ENCODE measurements around the gene ACADVL.

Gene ACADVL

GRCh38 chr17:7217113-7217987, 2.4 kb upstream of the ACADVL start:
- no peak for DNase-seq

GRCh38 chr17:7218166-7218565, 1.6 kb upstream of the ACADVL start:
- DNase-seq: no peak

GRCh38 chr17:7218758-7219157, 980 bp upstream of the ACADVL start:
- DNase-seq: no peak

GRCh38 chr17:7219229-7219811, 418 bp upstream of the ACADVL start:
- no peak for DNase-seq

DNA sequence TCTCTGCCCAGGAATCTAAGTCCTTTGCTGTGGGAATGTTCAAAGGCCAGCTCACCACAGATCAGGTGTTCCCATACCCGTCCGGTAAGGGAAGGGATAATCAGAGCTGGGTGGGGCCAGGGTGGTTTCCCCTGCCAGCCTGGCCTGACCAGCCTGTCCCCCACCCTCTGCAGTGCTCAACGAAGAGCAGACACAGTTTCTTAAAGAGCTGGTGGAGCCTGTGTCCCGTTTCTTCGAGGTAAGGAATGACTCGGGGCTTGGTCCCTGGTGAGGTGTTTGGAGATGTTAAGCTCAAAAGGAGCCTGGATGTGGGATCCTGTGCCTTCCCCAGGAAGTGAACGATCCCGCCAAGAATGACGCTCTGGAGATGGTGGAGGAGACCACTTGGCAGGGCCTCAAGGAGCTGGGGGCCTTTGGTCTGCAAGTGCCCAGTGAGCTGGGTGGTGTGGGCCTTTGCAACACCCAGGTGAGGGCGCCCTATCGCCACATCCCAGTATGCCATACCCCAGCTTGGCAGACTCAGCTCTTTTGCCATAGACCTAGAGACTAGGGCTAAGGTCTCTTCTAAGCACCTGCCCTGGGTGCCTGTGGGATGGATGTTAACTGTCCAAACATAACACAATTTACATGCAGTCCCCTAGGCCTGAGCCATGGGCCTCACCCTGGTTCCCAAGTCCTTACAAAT, 997 bp downstream of the ACADVL start:
- peak; percentile 47 for DNase-seq

GRCh38 chr17:7221278-7222092, 1.7 kb downstream of the ACADVL start:
- no peak for DNase-seq

GRCh38 chr17:7222093-7222971, 2.6 kb downstream of the ACADVL start:
- no peak for DNase-seq

GRCh38 chr17:7222972-7223292, 3.2 kb downstream of the ACADVL start:
- no peak for DNase-seq

DNA sequence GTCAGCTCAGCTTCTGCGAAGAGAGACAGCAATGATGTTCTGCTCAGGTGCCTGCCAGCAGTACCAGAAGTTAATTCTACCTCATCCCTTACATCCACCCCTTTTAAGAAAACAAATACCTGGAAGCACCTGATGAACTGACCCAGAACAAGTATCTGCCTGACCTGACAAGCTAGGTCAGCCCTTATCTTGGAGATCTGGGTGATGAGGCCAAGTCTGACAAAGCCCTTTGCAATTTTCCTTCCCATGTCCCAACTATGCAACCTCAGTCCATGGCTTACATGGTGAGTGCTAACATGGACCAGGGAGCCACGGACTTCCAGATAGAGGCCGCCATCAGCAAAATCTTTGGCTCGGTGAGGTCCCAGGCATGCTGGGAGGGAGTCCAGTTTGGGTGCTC, 3.6 kb downstream of the ACADVL start:
- no peak for DNase-seq

- no peak for DNase-seq
These were observed 4.4 kb downstream of the ACADVL start for GRCh38 chr17:7224110-7224509.

DNA sequence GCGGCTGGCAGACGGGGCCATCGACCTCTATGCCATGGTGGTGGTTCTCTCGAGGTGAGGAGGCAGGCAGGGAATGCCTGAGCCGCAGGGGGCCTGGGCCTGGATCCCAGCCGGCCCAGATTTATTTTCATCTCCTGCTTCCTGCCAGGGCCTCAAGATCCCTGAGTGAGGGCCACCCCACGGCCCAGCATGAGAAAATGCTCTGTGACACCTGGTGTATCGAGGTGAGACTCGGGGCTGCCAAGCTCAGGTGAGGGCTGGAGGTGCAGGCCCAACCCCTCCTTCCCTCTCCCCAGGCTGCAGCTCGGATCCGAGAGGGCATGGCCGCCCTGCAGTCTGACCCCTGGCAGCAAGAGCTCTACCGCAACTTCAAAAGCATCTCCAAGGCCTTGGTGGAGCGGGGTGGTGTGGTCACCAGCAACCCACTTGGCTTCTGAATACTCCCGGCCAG, 4.9 kb downstream of the ACADVL start:
- no peak for DNase-seq

DNA sequence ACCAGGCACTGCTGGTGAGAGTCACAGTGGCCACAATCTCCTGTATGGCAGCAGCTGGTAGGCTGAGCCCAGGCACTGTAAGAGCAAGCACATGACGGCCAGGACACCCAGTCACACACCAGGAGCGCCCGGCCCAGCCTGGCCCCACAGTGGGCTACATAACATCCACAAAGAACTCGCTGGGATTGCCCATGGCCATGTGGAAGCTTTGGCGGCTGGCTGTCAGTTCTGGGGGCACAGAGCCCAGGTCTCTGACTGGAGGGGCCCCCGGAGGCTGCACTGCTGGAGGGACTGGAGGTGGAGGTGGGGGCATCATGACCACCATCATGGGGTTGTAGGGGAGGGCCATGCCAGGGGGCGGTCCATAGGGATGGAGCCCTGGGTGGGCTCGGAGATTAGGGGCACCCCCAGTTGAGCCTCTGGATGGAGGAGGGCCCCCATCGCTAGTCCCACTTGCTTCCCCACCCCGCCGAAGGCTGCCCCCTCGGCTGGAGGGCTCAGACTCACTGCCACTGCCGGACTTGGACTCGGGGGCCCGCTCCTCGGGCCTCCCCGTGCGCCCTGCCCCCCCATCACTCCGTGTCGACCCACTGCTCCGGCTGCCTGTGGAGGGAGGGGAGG, 6.1 kb downstream of the ACADVL start:
- DNase-seq: no peak

DNA sequence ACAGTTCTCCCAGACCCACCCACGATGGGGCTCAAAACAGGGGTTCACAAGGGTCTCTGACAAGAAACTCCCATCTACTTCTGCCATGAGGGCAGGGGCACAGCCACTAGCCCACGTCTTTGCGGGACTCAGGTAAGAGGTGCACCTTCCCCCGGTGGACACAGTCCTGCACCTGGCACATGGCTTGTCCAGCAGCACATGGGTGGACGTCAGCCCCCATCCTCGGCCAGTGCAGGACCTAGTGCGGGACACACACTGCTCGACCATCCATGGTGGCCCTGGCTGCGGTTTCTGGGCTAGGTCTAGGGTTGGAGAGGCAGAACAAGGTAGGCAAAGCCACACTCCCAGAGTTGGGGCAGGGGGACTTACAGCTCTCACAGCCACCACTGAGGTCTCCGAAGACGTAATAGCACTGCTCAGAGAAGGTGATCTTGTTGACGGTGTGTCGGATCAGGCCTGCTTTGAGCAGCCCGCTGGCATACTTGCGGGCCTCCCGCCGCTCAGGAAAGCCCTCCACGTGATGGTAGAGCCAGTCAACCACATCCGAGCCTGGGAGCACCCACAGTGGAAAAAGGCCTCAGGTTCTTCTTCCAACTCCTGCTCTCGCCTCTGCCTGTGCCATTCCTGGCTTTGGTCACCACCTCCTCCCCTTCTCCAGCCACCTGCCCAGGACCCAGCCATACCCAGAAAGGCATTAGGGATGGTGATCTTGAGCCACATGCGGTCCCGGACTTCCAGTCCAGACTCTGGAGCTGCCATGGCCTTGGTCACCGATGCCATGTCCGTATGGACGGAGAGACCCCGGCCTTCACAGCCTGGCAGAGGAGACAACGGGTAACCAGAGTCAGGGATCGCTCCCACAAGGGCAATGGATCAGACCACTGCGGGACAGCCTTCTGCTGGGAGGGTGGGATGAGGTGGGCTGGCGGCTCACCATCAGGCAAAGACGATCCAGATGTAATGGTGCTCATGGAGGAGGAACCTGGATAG, 7.3 kb downstream of the ACADVL start:
- no peak for DNase-seq

GRCh38 chr17:7228920-7229319, 9.2 kb downstream of the ACADVL start:
- DNase-seq: no peak

- DNase-seq: no peak
These were observed 9.8 kb downstream of the ACADVL start for GRCh38 chr17:7229504-7229903.

DNA sequence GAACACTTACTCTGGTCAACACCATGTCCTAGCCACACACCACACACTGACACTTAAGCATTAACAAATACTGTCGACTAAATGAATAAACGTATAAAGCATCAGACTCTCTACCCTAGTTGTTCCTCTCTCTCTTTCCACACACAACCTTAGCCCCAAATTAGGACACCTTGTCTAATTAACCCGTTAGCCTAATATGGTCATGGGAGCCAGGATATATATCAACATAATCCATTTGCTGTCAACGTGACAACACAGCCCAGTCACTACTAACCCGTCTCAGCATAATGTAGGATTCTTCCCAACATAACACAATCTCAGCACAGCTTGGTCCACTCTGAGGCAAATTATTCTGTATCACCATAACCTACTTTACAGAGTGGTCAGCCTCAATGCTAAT, 12.4 kb downstream of the ACADVL start:
- DNase-seq: no peak

DNA sequence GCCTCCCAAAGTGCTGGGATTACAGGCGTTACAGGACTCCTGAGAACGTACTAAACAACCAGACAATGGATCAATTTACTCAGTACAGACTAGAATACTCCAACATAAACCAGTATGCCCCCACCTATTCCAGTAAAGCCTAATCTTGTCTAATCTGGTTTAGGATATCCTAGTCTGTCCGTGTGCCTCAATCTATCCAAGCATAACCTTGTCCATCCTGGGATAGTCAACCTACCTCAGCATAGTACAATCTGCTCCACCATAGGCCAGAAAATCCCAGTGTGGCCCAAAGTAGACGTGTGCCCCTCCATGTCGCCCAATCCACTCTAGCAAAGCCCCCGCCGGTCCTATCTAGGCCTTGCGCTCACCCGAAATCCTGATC, 14.0 kb downstream of the ACADVL start:
- DNase-seq: no peak

- peak; percentile 91 for DNase-seq
These were observed 14.6 kb downstream of the ACADVL start, which contains the start of gene DVL2 for GRCh38 chr17:7234083-7234951. DVL2 (minus strand) TSS chr17:7234517; CDS start chr17:7234262, 255 bp downstream.

Data from activated CD4-positive, alpha-beta T cell treated with anti-CD3 and anti-CD28 coated beads for 1 hour (primary cell).